ENCODE results near the gene APRT.
A peak's percentile ranks its signal among the peaks of the same experiment; 100 is the strongest.
"Not testable (repeated sequence)": the region's sequence is repeated elsewhere in the genome, so short reads cannot be mapped to it uniquely, and the experiment has no call there.

The APRT gene

DNA sequence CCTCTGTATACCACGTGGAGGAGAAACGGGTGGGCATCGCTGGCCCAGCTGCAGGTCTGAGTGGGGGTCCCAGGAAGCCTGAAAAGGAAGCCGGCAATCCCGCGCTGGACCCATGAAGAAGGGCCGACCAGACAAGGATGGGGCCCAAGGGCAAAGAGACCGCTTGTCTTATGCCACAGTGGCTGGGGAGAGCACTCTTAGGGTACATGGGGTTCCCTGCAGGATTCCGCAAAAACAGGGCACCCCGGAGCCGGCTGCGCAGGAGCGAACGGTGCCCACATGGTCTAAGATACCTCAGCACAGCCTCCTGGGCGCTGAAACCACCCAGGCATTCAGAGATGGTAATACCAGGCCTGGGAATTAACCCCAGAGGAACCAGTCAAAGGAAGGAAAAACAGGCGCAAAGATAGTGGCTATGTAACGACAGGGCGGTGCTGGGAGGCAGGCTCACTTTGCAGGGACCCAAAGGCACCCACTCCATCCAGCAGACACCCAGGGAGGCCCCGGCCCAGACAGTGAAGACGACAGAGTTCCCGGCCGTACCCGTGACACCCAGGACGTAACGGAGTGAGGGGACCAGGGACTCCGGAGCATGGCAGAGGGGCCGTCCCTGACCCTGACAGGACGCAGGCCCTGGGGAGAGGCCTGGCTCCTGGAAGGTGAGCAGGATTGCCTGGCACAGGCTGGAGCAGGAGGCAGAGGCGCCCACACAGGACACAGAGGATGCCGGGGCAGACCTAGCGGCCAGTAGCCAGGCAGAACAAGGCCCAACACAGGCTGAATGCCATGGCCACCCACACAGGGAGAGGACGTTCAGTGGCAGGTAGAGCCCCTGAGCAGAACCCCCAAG lies 37.0 kb downstream of the APRT start:
- no peaks in the 10 kb centered on the region; the same call in 1 of the 2 replicates for H3K27me3 ChIP-seq (ENCODE audit: control insufficient read depth, insufficient read depth, low read length)
- H3K27ac ChIP-seq (ENCODE audit: low read depth, low read length): no peak overlapping the region
- no peaks in the 10 kb centered on the region for H3K9me3 ChIP-seq (ENCODE audit: control insufficient read depth, insufficient read depth, low read length)
- H3K4me3 ChIP-seq (ENCODE audit: low read depth, low read length): no peak overlapping the region
- H3K4me1 ChIP-seq (ENCODE audit: control insufficient read depth, insufficient read depth, low read length): peaks cover 31% of the 10 kb centered on the region
- no peak overlapping the region for H3K9ac ChIP-seq (ENCODE audit: low read depth, low read length)
- no peaks in the 10 kb centered on the region for H3K36me3 ChIP-seq (ENCODE audit: control insufficient read depth, insufficient read depth, low read length)

DNA sequence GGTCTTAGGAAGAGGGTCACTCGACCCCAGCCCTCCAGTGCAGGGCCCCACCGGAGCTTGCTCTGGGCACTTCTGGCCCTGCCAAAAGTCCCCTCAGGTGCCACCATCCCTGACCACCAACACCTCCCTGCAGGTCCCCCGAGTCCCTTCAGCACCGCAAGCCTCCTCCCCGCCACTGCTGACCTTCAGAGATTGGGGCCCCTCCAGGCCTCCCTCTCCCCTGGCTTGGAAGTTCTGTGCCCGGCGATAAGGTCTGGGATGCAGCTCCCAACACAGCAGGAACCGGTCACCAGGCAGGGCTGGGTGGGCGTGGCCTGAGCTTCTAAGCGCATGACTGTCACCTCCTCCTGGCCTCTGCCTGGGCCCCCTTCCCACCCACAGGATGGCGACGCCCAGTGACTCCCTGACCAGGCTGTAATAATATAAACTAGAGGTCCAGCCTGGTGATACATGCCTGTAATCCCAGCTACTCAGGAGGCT lies 37.9 kb downstream of the APRT start:
- peaks cover 37% of the 10 kb centered on the region for H3K4me1 ChIP-seq (ENCODE audit: control insufficient read depth, insufficient read depth, low read length)
- no peaks in the 10 kb centered on the region for H3K9me3 ChIP-seq (ENCODE audit: control insufficient read depth, insufficient read depth, low read length)
- no peak overlapping the region for H3K9ac ChIP-seq (ENCODE audit: low read depth, low read length)
- no peaks in the 10 kb centered on the region; the same call in 1 of the 2 replicates for H3K27me3 ChIP-seq (ENCODE audit: control insufficient read depth, insufficient read depth, low read length)
- no peak overlapping the region for H3K4me3 ChIP-seq (ENCODE audit: low read depth, low read length)
- no peaks in the 10 kb centered on the region for H3K36me3 ChIP-seq (ENCODE audit: control insufficient read depth, insufficient read depth, low read length)
- no peak overlapping the region for H3K27ac ChIP-seq (ENCODE audit: low read depth, low read length)

DNA sequence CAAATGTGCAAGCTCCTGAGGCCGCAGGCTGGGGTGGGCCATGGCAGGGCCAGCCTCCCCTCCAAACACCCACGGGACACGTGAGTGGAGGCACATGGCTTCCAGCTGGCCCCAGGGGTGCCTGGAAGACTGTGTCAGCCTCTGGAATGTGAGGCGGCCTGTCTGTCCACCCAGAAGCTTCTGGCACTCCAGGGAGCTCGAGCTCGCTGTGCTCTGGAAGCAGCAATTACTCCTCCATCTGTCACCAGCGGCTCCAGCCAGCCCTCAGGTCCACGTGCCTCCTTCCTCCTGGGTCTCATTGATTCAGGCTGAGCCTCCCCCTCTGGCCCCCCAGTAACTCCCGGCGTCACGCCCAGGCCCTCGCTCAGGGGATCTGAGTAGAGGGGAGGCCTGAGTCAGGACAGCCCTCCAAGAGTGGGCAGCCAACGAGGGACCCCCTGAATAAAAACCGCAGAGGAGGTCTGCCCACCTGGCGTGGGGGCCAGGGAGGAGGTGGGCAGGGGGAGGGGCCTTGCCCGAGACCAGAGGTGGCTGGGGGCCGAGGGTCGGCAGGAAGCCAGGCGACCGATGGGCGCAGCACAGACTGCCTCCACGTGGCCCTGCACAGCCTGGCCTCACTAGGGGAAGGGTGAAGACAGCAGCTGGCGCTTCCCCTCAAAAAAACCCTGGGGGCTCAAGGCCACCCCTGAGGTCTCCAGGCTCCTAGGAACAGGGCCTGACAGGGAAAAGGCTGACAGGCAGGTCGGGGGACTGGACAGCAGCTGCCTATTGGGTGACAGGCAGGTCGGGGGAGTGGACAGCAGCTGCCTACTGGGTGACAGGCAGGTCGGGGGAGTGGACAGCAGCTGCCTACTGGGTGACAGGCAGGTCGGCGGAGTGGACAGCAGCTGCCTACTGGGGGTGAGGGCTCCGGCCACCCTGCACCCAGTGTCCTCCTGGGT lies 38.6 kb downstream of the APRT start:
- Histone ChIP-seq H3K4me1 (ENCODE audit: control insufficient read depth, insufficient read depth, low read length) (peaks cover 35% of the 10 kb centered on the region), H3K4me3 (ENCODE audit: low read depth, low read length) (no peak overlapping the region), H3K9ac (ENCODE audit: low read depth, low read length) (no peak overlapping the region), H3K27ac (ENCODE audit: low read depth, low read length) (no peak overlapping the region), H3K36me3 (ENCODE audit: control insufficient read depth, insufficient read depth, low read length) (no peaks in the 10 kb centered on the region), H3K9me3 (ENCODE audit: control insufficient read depth, insufficient read depth, low read length) (no peaks in the 10 kb centered on the region), H3K27me3 (ENCODE audit: control insufficient read depth, insufficient read depth, low read length) (no peaks in the 10 kb centered on the region; the same call in 1 of the 2 replicates)

DNA sequence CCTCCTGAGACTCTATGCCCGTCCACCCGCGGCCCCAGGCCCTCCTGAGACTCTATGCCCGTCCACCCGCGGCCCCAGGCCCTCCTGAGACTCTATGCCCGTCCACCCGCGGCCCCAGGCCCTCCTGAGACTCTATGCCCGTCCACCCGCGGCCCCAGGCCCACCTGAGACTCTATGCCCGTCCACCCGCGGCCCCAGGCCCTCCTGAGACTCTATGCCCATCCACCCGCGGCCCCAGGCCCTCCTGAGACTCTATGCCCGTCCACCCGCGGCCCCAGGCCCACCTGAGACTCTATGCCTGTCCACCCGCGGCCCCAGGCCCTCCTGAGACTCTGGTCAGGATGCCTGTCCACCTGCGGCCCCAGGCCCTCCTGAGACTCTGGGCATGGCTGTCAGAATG lies 39.9 kb downstream of the APRT start:
- H3K4me3 ChIP-seq (ENCODE audit: low read depth, low read length); H3K27ac ChIP-seq (ENCODE audit: low read depth, low read length); H3K27me3 ChIP-seq (ENCODE audit: control insufficient read depth, insufficient read depth, low read length); H3K9me3 ChIP-seq (ENCODE audit: control insufficient read depth, insufficient read depth, low read length); H3K36me3 ChIP-seq (ENCODE audit: control insufficient read depth, insufficient read depth, low read length); H3K9ac ChIP-seq (ENCODE audit: low read depth, low read length): not testable (repeated sequence)
- H3K4me1 ChIP-seq (ENCODE audit: control insufficient read depth, insufficient read depth, low read length): peaks cover 30% of the 10 kb centered on the region

DNA sequence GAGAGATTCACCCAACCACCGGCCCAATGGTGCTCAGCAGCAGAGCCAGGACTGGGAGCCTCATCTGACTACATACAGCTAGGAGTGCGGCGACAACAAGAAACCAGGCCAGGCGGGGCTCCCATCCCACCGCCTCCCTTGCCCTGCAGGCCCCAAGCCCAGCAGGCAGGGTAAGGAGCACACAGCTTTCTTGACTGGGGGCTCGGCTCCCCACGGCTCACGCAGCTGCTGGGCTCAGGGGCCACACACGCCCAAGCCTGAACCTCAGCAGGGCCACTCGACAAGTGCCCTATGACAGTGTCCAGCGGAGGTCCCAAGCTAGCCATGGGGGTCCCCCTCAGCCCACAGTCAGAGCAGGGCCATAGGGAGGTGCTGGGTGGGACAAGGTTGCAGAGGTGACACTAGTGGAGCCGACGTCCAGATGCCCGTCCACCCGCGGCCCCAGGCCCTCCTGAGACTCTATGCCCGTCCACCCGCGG lies 40.4 kb downstream of the APRT start:
- H3K4me3 ChIP-seq (ENCODE audit: low read depth, low read length): no peak overlapping the region
- H3K4me1 ChIP-seq (ENCODE audit: control insufficient read depth, insufficient read depth, low read length): peaks cover 30% of the 10 kb centered on the region
- H3K27ac ChIP-seq (ENCODE audit: low read depth, low read length): no peak overlapping the region
- H3K9ac ChIP-seq (ENCODE audit: low read depth, low read length): no peak overlapping the region
- H3K9me3 ChIP-seq (ENCODE audit: control insufficient read depth, insufficient read depth, low read length): no peaks in the 10 kb centered on the region
- no peaks in the 10 kb centered on the region for H3K36me3 ChIP-seq (ENCODE audit: control insufficient read depth, insufficient read depth, low read length)
- H3K27me3 ChIP-seq (ENCODE audit: control insufficient read depth, insufficient read depth, low read length): no peaks in the 10 kb centered on the region; the same call in 1 of the 2 replicates

DNA sequence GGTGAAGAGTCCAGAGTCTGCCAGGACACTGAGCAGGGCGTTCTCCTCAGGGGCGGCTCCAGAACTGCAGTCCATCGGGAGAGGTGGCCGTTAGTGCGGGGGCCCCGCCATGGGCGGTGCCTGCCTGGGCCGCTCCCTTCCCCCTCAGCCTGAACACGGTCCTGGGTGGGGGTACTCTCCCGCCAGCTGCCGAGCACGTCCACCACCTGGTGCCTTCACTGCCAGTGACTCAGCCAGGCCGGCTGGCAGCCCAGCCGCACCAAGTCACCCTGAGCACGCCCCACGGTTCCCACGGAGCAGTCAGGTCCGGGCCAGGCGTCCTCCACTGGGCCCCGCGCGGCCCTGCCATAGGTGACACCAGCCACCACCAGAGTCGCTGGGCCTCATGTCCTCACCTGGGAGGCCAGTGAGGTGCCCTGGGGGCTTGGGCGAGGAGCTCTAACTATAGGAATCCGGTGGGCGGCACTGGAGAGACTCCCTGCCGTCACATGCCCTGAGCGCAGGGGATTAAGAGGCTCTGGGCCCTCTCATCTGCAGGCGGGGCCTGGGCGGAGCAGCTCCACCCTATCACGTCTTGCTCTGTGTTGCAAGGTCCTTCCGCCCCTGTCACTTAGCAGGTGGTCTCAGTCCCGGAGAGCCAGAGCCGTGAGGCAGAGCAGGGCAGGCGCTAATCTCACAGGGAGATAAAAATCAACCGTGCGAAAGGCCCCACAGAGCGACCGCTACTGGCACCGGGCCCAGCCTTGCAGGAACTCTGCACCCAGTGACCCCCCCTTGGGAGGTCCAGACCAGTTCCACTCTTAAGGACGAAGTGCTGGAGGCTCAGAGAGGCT lies 41.1 kb downstream of the APRT start:
- Histone ChIP-seq H3K9ac (ENCODE audit: low read depth, low read length) (no peak overlapping the region), H3K27me3 (ENCODE audit: control insufficient read depth, insufficient read depth, low read length) (no peaks in the 10 kb centered on the region; the same call in 1 of the 2 replicates), H3K4me1 (ENCODE audit: control insufficient read depth, insufficient read depth, low read length) (peaks cover 30% of the 10 kb centered on the region), H3K4me3 (ENCODE audit: low read depth, low read length) (peak overlapping the region; percentile 28; the same call in 1 of the 2 replicates), H3K36me3 (ENCODE audit: control insufficient read depth, insufficient read depth, low read length) (no peaks in the 10 kb centered on the region), H3K27ac (ENCODE audit: low read depth, low read length) (peak overlapping the region; percentile 68), H3K9me3 (ENCODE audit: control insufficient read depth, insufficient read depth, low read length) (no peaks in the 10 kb centered on the region)

DNA sequence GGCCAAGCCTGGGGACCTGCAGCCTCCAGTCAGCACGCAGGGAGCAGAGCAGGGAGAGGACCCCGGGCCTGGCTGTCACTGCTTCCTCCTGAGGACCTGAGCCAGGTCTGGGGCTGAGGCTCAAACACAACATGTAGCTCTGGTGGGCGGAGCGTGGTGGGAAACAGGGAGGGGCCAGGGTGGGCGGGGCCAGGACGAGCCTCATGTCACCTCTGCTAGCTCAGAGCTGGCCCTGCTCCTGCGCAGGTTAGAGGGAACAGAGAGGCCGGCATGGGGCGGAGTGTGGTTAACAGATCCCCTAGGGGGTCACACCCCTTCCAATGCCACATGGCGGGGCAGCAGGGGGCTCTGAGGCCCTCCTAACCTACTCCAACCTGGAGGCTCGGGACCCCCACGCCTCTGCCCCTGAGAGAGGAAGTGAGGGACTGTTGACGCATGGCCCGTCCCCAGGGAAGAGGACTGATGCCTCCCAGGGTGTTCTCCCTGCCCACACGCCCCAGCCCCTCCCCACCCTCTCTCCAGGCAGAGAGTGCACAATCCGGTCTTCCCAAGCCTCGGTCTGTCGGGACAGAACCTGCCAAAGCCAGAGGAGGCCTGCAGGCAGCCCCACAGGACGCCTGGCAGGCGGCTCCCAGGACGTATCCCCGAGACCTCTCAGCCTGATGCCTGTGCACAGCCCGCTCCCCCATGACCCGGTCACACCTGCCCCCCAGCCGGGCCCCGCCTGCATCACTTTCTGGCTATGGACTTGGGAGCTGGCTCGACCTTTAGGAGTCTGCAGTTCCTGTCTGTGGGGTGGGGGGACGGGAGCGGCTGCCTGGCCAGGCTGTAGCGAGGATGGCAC lies 41.9 kb downstream of the APRT start:
- Histone ChIP-seq H3K27me3 (ENCODE audit: control insufficient read depth, insufficient read depth, low read length) (no peaks in the 10 kb centered on the region; the same call in 1 of the 2 replicates), H3K9me3 (ENCODE audit: control insufficient read depth, insufficient read depth, low read length) (no peaks in the 10 kb centered on the region), H3K27ac (ENCODE audit: low read depth, low read length) (peak overlapping the region; percentile 68), H3K4me3 (ENCODE audit: low read depth, low read length) (peak overlapping the region; percentile 28; the same call in 1 of the 2 replicates), H3K4me1 (ENCODE audit: control insufficient read depth, insufficient read depth, low read length) (peaks cover 35% of the 10 kb centered on the region), H3K36me3 (ENCODE audit: control insufficient read depth, insufficient read depth, low read length) (no peaks in the 10 kb centered on the region), H3K9ac (ENCODE audit: low read depth, low read length) (no peak overlapping the region)

DNA sequence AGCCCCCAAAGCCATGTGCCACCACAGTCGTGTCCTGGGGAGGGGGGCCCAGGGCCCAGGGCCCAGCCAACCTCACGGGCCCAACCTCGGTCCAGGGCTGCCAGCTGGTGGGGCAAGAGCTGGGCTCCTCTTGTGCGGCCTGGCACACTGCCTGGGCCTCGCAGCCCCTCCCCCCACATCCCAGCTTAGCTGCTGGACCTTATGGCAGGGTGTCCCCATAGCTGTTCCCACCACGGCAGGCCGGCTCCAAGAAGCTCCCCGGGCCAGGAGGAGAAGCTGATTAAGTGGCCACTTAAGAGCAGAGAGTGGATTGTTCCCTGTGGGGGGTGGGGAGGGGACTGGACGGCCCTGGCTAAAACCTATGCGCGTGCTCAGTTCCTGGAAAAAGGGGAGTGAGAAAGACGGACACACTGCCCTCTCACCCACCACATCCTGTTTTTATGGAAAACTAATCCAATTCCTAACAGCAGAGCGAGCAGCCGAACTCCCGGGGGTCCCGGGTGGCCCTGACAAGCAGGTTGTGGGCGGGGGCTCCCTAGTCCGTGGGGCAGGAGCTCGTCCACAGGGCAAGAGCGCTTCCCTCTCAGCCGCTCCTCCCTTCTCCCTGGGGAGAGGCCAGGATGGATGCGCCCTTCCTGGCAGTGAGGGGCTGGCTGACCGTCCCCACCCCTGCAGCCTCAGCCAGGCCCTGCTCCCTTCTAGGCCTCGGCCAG lies 43.5 kb downstream of the APRT start:
- no peak overlapping the region for H3K27ac ChIP-seq (ENCODE audit: low read depth, low read length)
- H3K9ac ChIP-seq (ENCODE audit: low read depth, low read length): no peak overlapping the region
- no peaks in the 10 kb centered on the region for H3K9me3 ChIP-seq (ENCODE audit: control insufficient read depth, insufficient read depth, low read length)
- no peaks in the 10 kb centered on the region for H3K36me3 ChIP-seq (ENCODE audit: control insufficient read depth, insufficient read depth, low read length)
- H3K4me3 ChIP-seq (ENCODE audit: low read depth, low read length): no peak overlapping the region
- peaks cover 47% of the 10 kb centered on the region for H3K4me1 ChIP-seq (ENCODE audit: control insufficient read depth, insufficient read depth, low read length)
- H3K27me3 ChIP-seq (ENCODE audit: control insufficient read depth, insufficient read depth, low read length): no peaks in the 10 kb centered on the region; the same call in 1 of the 2 replicates

DNA sequence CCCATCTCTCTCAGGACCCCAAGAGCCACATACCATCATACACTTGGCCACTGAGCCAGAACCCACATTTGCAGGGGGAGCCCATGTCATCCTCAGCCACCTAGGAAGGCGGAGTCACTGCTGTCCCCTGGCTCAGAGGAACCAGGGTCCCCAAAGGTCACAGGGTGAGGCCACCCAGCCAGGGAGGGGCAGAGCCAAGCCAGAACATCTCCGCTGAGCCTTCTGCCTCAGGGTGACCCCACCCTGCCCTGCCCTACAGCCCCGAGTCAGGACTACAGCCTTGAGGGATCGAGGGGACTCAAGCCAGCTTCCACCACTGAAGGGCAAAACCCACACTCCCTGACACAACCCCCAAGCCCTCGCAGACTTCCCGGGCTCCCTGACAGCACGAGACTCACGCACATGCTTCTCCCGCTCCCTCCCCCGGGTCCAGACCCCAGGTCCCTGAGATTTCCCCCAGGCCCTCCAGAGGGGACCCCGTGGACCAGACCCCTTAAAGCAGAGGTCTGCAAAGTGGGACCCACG lies 44.1 kb downstream of the APRT start:
- no peak overlapping the region for H3K27ac ChIP-seq (ENCODE audit: low read depth, low read length)
- peaks cover 52% of the 10 kb centered on the region for H3K4me1 ChIP-seq (ENCODE audit: control insufficient read depth, insufficient read depth, low read length)

More for the DNA sequence above, 44.1 kb downstream of the APRT start:
- Histone ChIP-seq H3K9me3 (ENCODE audit: control insufficient read depth, insufficient read depth, low read length) (no peaks in the 10 kb centered on the region), H3K36me3 (ENCODE audit: control insufficient read depth, insufficient read depth, low read length) (no peaks in the 10 kb centered on the region), H3K4me3 (ENCODE audit: low read depth, low read length) (no peak overlapping the region), H3K9ac (ENCODE audit: low read depth, low read length) (no peak overlapping the region), H3K27me3 (ENCODE audit: control insufficient read depth, insufficient read depth, low read length) (no peaks in the 10 kb centered on the region; the same call in 1 of the 2 replicates)
